ENCODE results near the gene PLXNC1. TPM values are rescaled to one million over a fixed set of nuclear protein-coding genes. Genes with fewer than 3 reads are reported as not detected.

Gene PLXNC1
- total and polyA plus RNA-seq, 7 experiments from 2014 or later, result 2.5 to 57.2 (median 12.6) TPM

DNA sequence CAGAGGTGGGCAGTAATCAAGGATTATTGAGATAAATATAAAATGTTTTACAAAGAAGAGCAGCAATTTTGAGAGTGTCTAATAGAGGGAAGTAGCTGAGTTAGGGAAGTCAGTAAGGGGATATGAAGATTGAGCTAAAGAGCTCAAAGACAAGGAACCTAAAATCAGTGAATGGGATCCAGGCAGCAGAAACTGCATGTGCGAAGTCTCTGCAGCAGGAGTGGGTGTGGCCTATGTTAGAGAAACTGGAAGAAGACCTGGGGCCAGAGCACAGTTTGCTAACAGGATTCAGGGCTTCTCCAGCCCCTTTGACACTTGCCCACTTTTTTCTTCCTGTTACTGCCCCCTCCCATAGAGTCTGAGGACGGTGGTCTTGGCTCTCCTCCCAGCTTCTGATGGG is 36.3 kb upstream of the PLXNC1 start:
- no peak overlapping the region for H3K27ac ChIP-seq (ENCODE audit: low read depth, low read length)
- intact Hi-C loops (cut with micrococcal nuclease), result no loop called here
- CTCF ChIA-PET, result interaction anchor here (1.8 to 1.9 kb wide), 2 partner anchors 10 to 11 kb away, joined by 5 to 6 read pairs; no protein-coding TSS in a partner anchor
- H3K27me3 ChIP-seq (ENCODE audit: control insufficient read depth in 2 of 2, insufficient read depth in 2 of 2, low read length in 2 of 2), result no peaks in the 10 kb centered on the region
- no peaks in the 10 kb centered on the region for H3K36me3 ChIP-seq (ENCODE audit: control insufficient read depth in 2 of 3, insufficient read depth in 3 of 3, low read length in 3 of 3)
- POLR2A ChIA-PET, result interaction anchor here (0.9 kb wide), 1 partner anchor 37 kb away, joined by 3 read pairs; no protein-coding TSS in a partner anchor
- H3K4me3 ChIP-seq (ENCODE audit: low read length), result no peak overlapping the region
- no peak overlapping the region for H3K27ac Mint-ChIP-seq
- ATAC-seq, result peak; percentile 72
- no peak for DNase-seq
- H3K9me3 ChIP-seq (ENCODE audit: control insufficient read depth in 2 of 3, low read length in 3 of 3), result no peaks in the 10 kb centered on the region
- no peaks in the 10 kb centered on the region for H3K9me3 Mint-ChIP-seq
- no peaks in the 10 kb centered on the region for H3K4me1 ChIP-seq (ENCODE audit: control insufficient read depth in 2 of 2, insufficient read depth in 2 of 2, low read length in 2 of 2)
- peaks cover 0 to 8% (median 0%) of the 10 kb centered on the region in 7 donors for H3K4me1 Mint-ChIP-seq
- peaks cover 0 to 3% (median 0%) of the 10 kb centered on the region in 5 donors for H3K36me3 Mint-ChIP-seq
- H3K4me3 Mint-ChIP-seq, result no peak overlapping the region
- peaks cover 0 to 3% (median 0%) of the 10 kb centered on the region in 5 donors for H3K27me3 Mint-ChIP-seq

DNA sequence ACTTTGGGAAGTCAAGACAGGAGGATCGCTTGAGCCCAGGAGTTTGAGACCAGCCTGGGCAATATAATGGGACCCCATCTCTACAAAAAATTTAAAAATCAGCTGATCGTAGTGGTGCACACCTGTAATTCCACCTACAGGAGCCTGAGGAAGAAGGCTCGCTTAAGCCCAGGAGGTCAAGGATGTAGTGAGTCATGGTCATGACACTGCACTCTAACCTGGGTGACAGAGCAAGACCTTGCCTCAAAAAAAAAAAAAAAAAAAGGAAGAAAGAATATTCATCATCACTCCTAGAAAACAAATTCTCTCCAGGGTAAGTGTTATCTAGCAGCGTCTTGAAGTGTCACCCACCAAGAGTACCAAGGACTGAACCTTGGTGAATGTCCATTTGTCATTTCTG is 34.2 kb upstream of the PLXNC1 start:
- H3K27me3 ChIP-seq (ENCODE audit: control insufficient read depth in 2 of 2, insufficient read depth in 2 of 2, low read length in 2 of 2), result no peaks in the 10 kb centered on the region
- no peak overlapping the region for H3K4me3 ChIP-seq (ENCODE audit: low read length)
- Mint-ChIP-seq H3K9me3 (no peaks in the 10 kb centered on the region), H3K4me3 (no peak overlapping the region), H3K36me3 (peaks cover 0 to 3% (median 0%) of the 10 kb centered on the region in 5 donors), H3K27ac (no peak overlapping the region), H3K4me1 (peaks cover 0 to 7% (median 0%) of the 10 kb centered on the region in 7 donors), H3K27me3 (peaks cover 0 to 3% (median 0%) of the 10 kb centered on the region in 5 donors)
- H3K9me3 ChIP-seq (ENCODE audit: control insufficient read depth in 2 of 3, low read length in 3 of 3), result no peaks in the 10 kb centered on the region
- intact Hi-C loops (cut with micrococcal nuclease), result no loop called here
- ChIA-PET POLR2A (no interaction called here), CTCF (no interaction called here)
- DNase-seq, result no peak
- no peak overlapping the region for H3K27ac ChIP-seq (ENCODE audit: low read depth, low read length)
- no peak for ATAC-seq
- no peaks in the 10 kb centered on the region for H3K36me3 ChIP-seq (ENCODE audit: control insufficient read depth in 2 of 3, insufficient read depth in 3 of 3, low read length in 3 of 3)
- no peaks in the 10 kb centered on the region for H3K4me1 ChIP-seq (ENCODE audit: control insufficient read depth in 2 of 2, insufficient read depth in 2 of 2, low read length in 2 of 2)

DNA sequence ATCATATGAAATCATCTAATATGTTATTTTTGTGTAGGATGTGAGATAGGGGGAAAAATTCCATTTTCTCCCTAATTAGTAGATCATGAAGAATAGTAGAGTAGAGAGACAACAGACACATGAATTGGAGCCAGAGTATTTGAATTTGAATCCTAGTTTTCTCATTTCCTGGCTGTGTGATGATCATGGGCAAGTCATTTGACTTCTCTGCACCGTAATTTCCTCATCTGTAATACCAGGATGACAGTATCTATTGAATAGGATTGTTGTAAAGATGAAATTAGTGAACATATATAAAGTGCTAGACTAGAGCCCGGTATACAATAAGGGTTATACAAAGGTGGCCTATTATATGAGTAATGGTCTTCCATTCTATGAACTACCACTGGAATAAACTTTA is 32.2 kb upstream of the PLXNC1 start:
- ChIA-PET CTCF (no interaction called here), POLR2A (no interaction called here)
- H3K27me3 ChIP-seq (ENCODE audit: control insufficient read depth in 2 of 2, insufficient read depth in 2 of 2, low read length in 2 of 2), result no peaks in the 10 kb centered on the region
- intact Hi-C loops (cut with micrococcal nuclease), result no loop called here
- H3K36me3 ChIP-seq (ENCODE audit: control insufficient read depth in 2 of 3, insufficient read depth in 3 of 3, low read length in 3 of 3), result no peaks in the 10 kb centered on the region
- H3K36me3 Mint-ChIP-seq, result peaks cover 0 to 3% (median 0%) of the 10 kb centered on the region in 5 donors
- no peaks in the 10 kb centered on the region for H3K4me1 ChIP-seq (ENCODE audit: control insufficient read depth in 2 of 2, insufficient read depth in 2 of 2, low read length in 2 of 2)
- DNase-seq (no peak), ATAC-seq (no peak)
- peaks cover 0 to 12% (median 0%) of the 10 kb centered on the region in 7 donors for H3K4me1 Mint-ChIP-seq
- H3K27ac Mint-ChIP-seq, result no peak overlapping the region
- H3K27ac ChIP-seq (ENCODE audit: low read depth, low read length), result no peak overlapping the region
- no peaks in the 10 kb centered on the region for H3K9me3 ChIP-seq (ENCODE audit: control insufficient read depth in 2 of 3, low read length in 3 of 3)
- no peak overlapping the region for H3K4me3 Mint-ChIP-seq
- no peak overlapping the region for H3K4me3 ChIP-seq (ENCODE audit: low read length)
- H3K27me3 Mint-ChIP-seq, result peaks cover 0 to 3% (median 0%) of the 10 kb centered on the region in 5 donors
- no peaks in the 10 kb centered on the region for H3K9me3 Mint-ChIP-seq

DNA sequence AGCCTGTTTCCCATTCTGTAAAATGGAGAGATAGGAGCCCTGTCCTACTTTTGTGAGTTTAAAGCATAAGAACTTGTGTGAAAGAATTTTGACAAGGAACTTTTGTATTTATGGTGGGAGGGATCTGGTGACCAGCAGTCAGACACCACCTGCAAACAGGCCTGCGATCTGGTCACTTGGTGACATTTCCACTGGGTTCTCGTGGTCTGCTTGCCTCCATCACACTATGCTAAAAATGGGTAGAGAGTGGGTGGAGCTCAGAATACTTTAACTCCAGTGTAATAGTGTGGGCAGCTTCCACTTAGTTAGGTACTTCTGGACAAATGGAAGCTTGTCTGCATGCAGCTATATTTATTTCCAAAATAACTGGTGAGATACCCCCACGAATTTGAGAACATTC is 26.5 kb upstream of the PLXNC1 start:
- Histone ChIP-seq H3K36me3 (ENCODE audit: control insufficient read depth in 2 of 3, insufficient read depth in 3 of 3, low read length in 3 of 3) (no peaks in the 10 kb centered on the region), H3K4me3 (ENCODE audit: low read length) (no peak overlapping the region), H3K9me3 (ENCODE audit: control insufficient read depth in 2 of 3, low read length in 3 of 3) (no peaks in the 10 kb centered on the region), H3K27me3 (ENCODE audit: control insufficient read depth in 2 of 2, insufficient read depth in 2 of 2, low read length in 2 of 2) (no peaks in the 10 kb centered on the region), H3K4me1 (ENCODE audit: control insufficient read depth in 2 of 2, insufficient read depth in 2 of 2, low read length in 2 of 2) (peaks cover 16 to 43% of the 10 kb centered on the region in 2 donors), H3K27ac (ENCODE audit: low read depth, low read length) (no peak overlapping the region)
- Mint-ChIP-seq H3K4me1 (peaks cover 35 to 53% (median 49%) of the 10 kb centered on the region in 7 donors), H3K27me3 (no peaks in the 10 kb centered on the region), H3K36me3 (peaks cover 0 to 2% (median 0%) of the 10 kb centered on the region in 5 donors), H3K4me3 (no peak overlapping the region), H3K27ac (peak overlapping the region in 4 of 9 donors; percentile 20 to 96 (median 46)), H3K9me3 (peaks cover 0 to 2% (median 0%) of the 10 kb centered on the region in 11 donors)
- intact Hi-C loops (cut with micrococcal nuclease), result no loop called here
- POLR2A ChIA-PET, result no interaction called here
- DNase-seq (no peak), ATAC-seq (no peak)
- CTCF ChIA-PET, result interaction anchor here (0.6 to 1.1 kb wide), 2 partner anchors 20 to 1338 kb away, joined by 3 to 4 read pairs; no protein-coding TSS in a partner anchor

DNA sequence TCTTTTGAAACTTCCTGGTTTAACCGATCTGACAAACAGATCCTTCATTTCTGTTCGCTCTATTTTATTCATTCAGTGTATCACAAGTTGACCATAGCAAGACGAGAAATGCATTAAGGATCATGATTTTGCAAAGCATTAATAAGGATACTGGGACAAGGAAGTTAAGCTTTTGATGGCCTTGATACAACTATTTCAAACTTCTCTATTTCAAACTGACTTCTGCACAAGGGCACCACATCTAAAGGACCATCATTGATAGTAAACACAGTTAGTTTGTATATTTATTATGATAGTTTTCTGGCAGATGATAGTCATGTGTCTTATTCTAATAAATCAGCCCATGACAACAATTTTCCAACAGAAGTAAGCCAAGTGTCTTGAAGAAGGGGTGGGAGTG is 25.8 kb upstream of the PLXNC1 start:
- Histone ChIP-seq H3K36me3 (ENCODE audit: control insufficient read depth in 2 of 3, insufficient read depth in 3 of 3, low read length in 3 of 3) (no peaks in the 10 kb centered on the region), H3K4me1 (ENCODE audit: control insufficient read depth in 2 of 2, insufficient read depth in 2 of 2, low read length in 2 of 2) (peaks cover 16 to 50% of the 10 kb centered on the region in 2 donors), H3K27ac (ENCODE audit: low read depth, low read length) (no peak overlapping the region), H3K4me3 (ENCODE audit: low read length) (no peak overlapping the region), H3K9me3 (ENCODE audit: control insufficient read depth in 2 of 3, low read length in 3 of 3) (no peaks in the 10 kb centered on the region), H3K27me3 (ENCODE audit: control insufficient read depth in 2 of 2, insufficient read depth in 2 of 2, low read length in 2 of 2) (no peaks in the 10 kb centered on the region)
- Mint-ChIP-seq H3K9me3 (peaks cover 0 to 2% (median 0%) of the 10 kb centered on the region in 11 donors), H3K36me3 (peaks cover 0 to 2% (median 0%) of the 10 kb centered on the region in 5 donors), H3K27me3 (no peaks in the 10 kb centered on the region), H3K4me1 (peaks cover 39 to 60% (median 56%) of the 10 kb centered on the region in 7 donors), H3K27ac (peak overlapping the region in 6 of 9 donors; percentile 2 to 96 (median 61)), H3K4me3 (peak overlapping the region in 4 of 10 donors; percentile 10 to 92 (median 22))
- intact Hi-C loops (cut with micrococcal nuclease), result no loop called here
- DNase-seq, result no peak
- ChIA-PET POLR2A (no interaction called here), CTCF (interaction anchor here (1.1 kb wide), 1 partner anchor 21 kb away, joined by 4 read pairs; no protein-coding TSS in a partner anchor)
- no peak for ATAC-seq

DNA sequence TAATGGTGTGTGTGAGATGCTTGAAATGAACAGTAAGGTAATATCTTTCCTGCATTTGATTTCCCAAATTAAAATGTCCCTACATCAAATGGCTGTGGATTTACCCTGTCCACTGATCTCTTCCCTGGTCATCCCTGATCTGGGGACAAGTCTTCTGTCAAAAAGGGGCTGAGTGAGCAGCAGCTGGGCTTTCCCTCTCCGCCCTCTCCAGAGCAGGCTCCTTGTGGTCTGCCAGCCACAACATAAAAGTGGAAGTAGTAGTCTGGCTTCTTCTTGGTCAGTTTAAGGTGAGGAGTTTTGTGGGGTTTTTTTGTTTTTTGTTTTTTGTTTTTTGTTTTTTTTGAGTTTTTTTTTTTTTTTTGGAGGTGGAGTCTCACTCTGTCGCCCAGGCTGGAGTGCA is 25.2 kb upstream of the PLXNC1 start:
- H3K4me3 ChIP-seq (ENCODE audit: low read length), result no peak overlapping the region

More for the DNA sequence above, 25.2 kb upstream of the PLXNC1 start:
- intact Hi-C loops (cut with micrococcal nuclease), result loop anchor here in 1 of 2 donors (1.0 kb wide), 1 partner anchor 950 kb away; the partner anchor contains the start of gene NR2C1
- Mint-ChIP-seq H3K27me3 (no peaks in the 10 kb centered on the region), H3K36me3 (peaks cover 0 to 2% (median 0%) of the 10 kb centered on the region in 5 donors), H3K9me3 (peaks cover 0 to 2% (median 0%) of the 10 kb centered on the region in 11 donors), H3K4me1 (peaks cover 43 to 62% (median 59%) of the 10 kb centered on the region in 7 donors), H3K27ac (peak overlapping the region in 8 of 9 donors; percentile 44 to 97 (median 84)), H3K4me3 (peak overlapping the region in 5 of 10 donors; percentile 10 to 92 (median 83))
- no peak for DNase-seq
- no peaks in the 10 kb centered on the region for H3K27me3 ChIP-seq (ENCODE audit: control insufficient read depth in 2 of 2, insufficient read depth in 2 of 2, low read length in 2 of 2)
- no peaks in the 10 kb centered on the region for H3K36me3 ChIP-seq (ENCODE audit: control insufficient read depth in 2 of 3, insufficient read depth in 3 of 3, low read length in 3 of 3)
- no peak overlapping the region for H3K27ac ChIP-seq (ENCODE audit: low read depth, low read length)
- ChIA-PET POLR2A (interaction anchor here (0.6 kb wide), 1 partner anchor 64 kb away, joined by 4 read pairs; no protein-coding TSS in a partner anchor), CTCF (interaction anchor here (1.0 to 1.7 kb wide), 4 partner anchors 20 to 408 kb away, joined by 4 to 14 read pairs (median 5); no protein-coding TSS in a partner anchor)
- peak; percentile 56 for ATAC-seq
- H3K4me1 ChIP-seq (ENCODE audit: control insufficient read depth in 2 of 2, insufficient read depth in 2 of 2, low read length in 2 of 2), result peaks cover 16 to 50% of the 10 kb centered on the region in 2 donors
- H3K9me3 ChIP-seq (ENCODE audit: control insufficient read depth in 2 of 3, low read length in 3 of 3), result no peaks in the 10 kb centered on the region
